SU-DHL-6 (cell line): ENCODE data around the gene ZP1.

Experiments used
- CTCF ChIP-seq: fragments of 200-600 bp; sonication (generic); IDR thresholded peaks from one replicate; pipeline ENCODE4 v1.5.1; 2017; ENCODE audit warnings: antibody characterized with exemption, mild to moderate bottlenecking, low read length, moderate library complexity; ENCODE audit not compliant: insufficient read depth, poor library complexity, severe bottlenecking
- EZH2phosphoT487 ChIP-seq: fragments of 200-600 bp; sonication (generic), shearing (Covaris generic); conservative IDR thresholded peaks from 2 replicates; pipeline ENCODE4 v1.6.1; 2018; ENCODE audit warnings: mild to moderate bottlenecking, antibody characterized with exemption, low read length, moderate library complexity, mixed read lengths

GRCh38 chr11:60918939-60919265, 51.6 kb downstream of the ZP1 start:
- TF ChIP-seq CTCF (no peak), EZH2phosphoT487 (no peak)
